Endothelial cell of umbilical vein (primary cell): ENCODE measurements around the gene MSX2. TPM values are rescaled to one million over a fixed set of nuclear protein-coding genes. Genes with fewer than 3 reads are reported as not detected.

ENCODE experiments used
- BruUV-seq: library from RNA; stranded (reverse); fragments of 400-500 nt; replicated peaks from 2 replicates; lab custom pipeline; 2021; lab: Mats Ljungman, UMichigan
- CTCF ChIA-PET: fragments of 300-600, 350-600 bp; sonication (Branson Sonifier 250); formaldehyde crosslinking; loops from one replicate; lab custom pipeline; 2021; ENCODE audit warnings: antibody characterized with exemption, inconsistent platforms; lab: Charles Lee
- POLR2A ChIA-PET: fragments of 300-600, 350-600 bp; sonication (Branson Sonifier 250); formaldehyde crosslinking; loops from one replicate; lab custom pipeline; 2021; ENCODE audit warnings: antibody characterized with exemption, inconsistent platforms; lab: Charles Lee
- DNase-seq: peaks from one replicate; pipeline ENCODE4 v3.0.0-alpha.2; 2011; ENCODE audit warnings: low read depth, low spot score
- FAIRE-seq: peaks from 2 replicates; lab custom pipeline; 2011; peaks lifted over from hg19 to GRCh38; lab: Jason Lieb, UNC
- H2AFZ ChIP-seq: 2 replicates; pipeline ENCODE4 v1.6.0; 2012; ENCODE audit warnings: low read depth, low read length, control low read depth, inconsistent platforms
- H3K27ac ChIP-seq: 2 replicates; pipeline ENCODE4 v1.5.1; 2011; ENCODE audit warnings: low read depth, mild to moderate bottlenecking, control low read depth, low read length, moderate library complexity; ENCODE audit not compliant: insufficient read depth
- H3K27me3 ChIP-seq, 2 experiments: 2 replicates each; pipeline versions ENCODE4 v1.6.0 to v1.6.1; 2011; ENCODE audit warnings: low read length in 2 of 2, mixed read lengths in 1 of 2; ENCODE audit not compliant: control insufficient read depth in 2 of 2, insufficient read depth in 2 of 2
- H3K36me3 ChIP-seq, 2 experiments: 2 replicates in 1 of 2; 3 replicates in 1 of 2; pipeline ENCODE4 v1.5.1; 2011; ENCODE audit warnings: low read length in 2 of 2, mild to moderate bottlenecking in 1 of 2, moderate library complexity in 1 of 2; ENCODE audit not compliant: control insufficient read depth in 2 of 2, insufficient read depth in 2 of 2; ENCODE audit errors: extremely low read depth in 1 of 2
- H3K4me1 ChIP-seq: 3 replicates; pipeline ENCODE4 v1.5.1; 2011; ENCODE audit warnings: mild to moderate bottlenecking, low read length; ENCODE audit not compliant: control insufficient read depth, insufficient read depth; ENCODE audit errors: extremely low read depth
- H3K4me2 ChIP-seq: 2 replicates; pipeline ENCODE4 v1.6.1; 2011; ENCODE audit warnings: low read length, control low read depth, mixed read lengths; ENCODE audit not compliant: insufficient read depth
- H3K4me3 ChIP-seq, 3 experiments: fragments of 200-600 bp in 1 of 3; sonication (generic), shearing (Covaris generic) in 1 of 3; replicated peaks in 1 of 3; 2 replicates each; pipeline ENCODE4 v1.5.1; 2011 to 2016; ENCODE audit warnings: control low read depth in 3 of 3, low read length in 3 of 3, mild to moderate bottlenecking in 2 of 3, inconsistent platforms in 1 of 3, low read depth in 1 of 3, moderate library complexity in 1 of 3; ENCODE audit not compliant: insufficient read depth in 1 of 3
- H3K79me2 ChIP-seq: 2 replicates; pipeline ENCODE4 v1.6.0; 2012; ENCODE audit warnings: low read length, inconsistent platforms; ENCODE audit not compliant: control insufficient read depth, insufficient read depth
- H3K9ac ChIP-seq: replicated peaks from 2 replicates; pipeline ENCODE3; 2011; ENCODE audit warnings: low read length, control low read depth; ENCODE audit not compliant: insufficient read depth; ENCODE audit errors: extremely low read depth
- H3K9me1 ChIP-seq: replicated peaks from 3 replicates; pipeline ENCODE4 v1.6.0; 2011; ENCODE audit warnings: mild to moderate bottlenecking, low read length; ENCODE audit not compliant: control insufficient read depth, insufficient read depth; ENCODE audit errors: extremely low read depth
- H3K9me3 ChIP-seq: replicated peaks from 2 replicates; pipeline ENCODE4 v1.5.1; 2012; ENCODE audit warnings: low read length, inconsistent platforms; ENCODE audit not compliant: control insufficient read depth, insufficient read depth
- H4K20me1 ChIP-seq: replicated peaks from 2 replicates; pipeline ENCODE3; 2011; ENCODE audit warnings: mild to moderate bottlenecking, low read length; ENCODE audit not compliant: control insufficient read depth, insufficient read depth; ENCODE audit errors: extremely low read depth
- EZH2 ChIP-seq: IDR thresholded peaks from 2 replicates; pipeline ENCODE4 v1.6.1; 2012; ENCODE audit warnings: borderline replicate concordance, low read depth, mild to moderate bottlenecking, moderate library complexity, low read length, inconsistent platforms; ENCODE audit not compliant: severe bottlenecking
- FOS ChIP-seq: IDR thresholded peaks from 2 replicates; pipeline ENCODE4 v1.6.1; 2011; ENCODE audit warnings: mild to moderate bottlenecking, low read length, moderate library complexity, borderline replicate concordance; ENCODE audit not compliant: insufficient read depth
- GATA2 ChIP-seq: IDR thresholded peaks from 2 replicates; pipeline ENCODE4 v1.7.0; 2011; ENCODE audit warnings: low read depth, mild to moderate bottlenecking, moderate library complexity, mixed read lengths, low read length; ENCODE audit not compliant: insufficient read length, insufficient read depth
- JUN ChIP-seq: IDR thresholded peaks from 2 replicates; pipeline ENCODE4 v1.6.1; 2011; ENCODE audit warnings: borderline replicate concordance, low read depth; ENCODE audit not compliant: insufficient read length, insufficient read depth
- MAX ChIP-seq: IDR thresholded peaks from 2 replicates; pipeline ENCODE4 v1.6.1; 2011; ENCODE audit not compliant: insufficient read depth, insufficient read length
- MYC ChIP-seq: IDR thresholded peaks from one replicate; pipeline ENCODE4 v1.6.1; 2011; ENCODE audit warnings: mild to moderate bottlenecking, low read depth, low read length
- POLR2AphosphoS5 ChIP-seq: IDR thresholded peaks from 2 replicates; pipeline ENCODE4 v1.6.1; 2012; ENCODE audit warnings: low read depth, mild to moderate bottlenecking, control low read depth, low read length, moderate library complexity; ENCODE audit not compliant: insufficient read depth
- dilution Hi-C: fragments of 300-500 bp; cut with MboI; formaldehyde crosslinking; loops from one replicate; pipeline ENCODE4 v1.15.0; 2019; ENCODE audit warnings: low sequenced_read_pairs; ENCODE audit not compliant: extremely low pct_ligation_motif_present
- intact Hi-C: fragments of 100-400 bp; cut with micrococcal nuclease; formaldehyde crosslinking; loops from one replicate; pipeline ENCODE4 v1.10.0; 2022
- polyA plus RNA-seq, 4 experiments: library from polyadenylated mRNA; depleted of rRNA in 3 of 4; stranded (reverse) in 3 of 4; unstranded in 1 of 4; fragments of >200 nt; gene quantifications; 2 replicates each; pipeline versions ENCODE4 v1.2.1 to v1.2.3, GENCODE V29; 2011 to 2012; ENCODE audit warnings: missing spikeins in 1 of 4
- total RNA-seq: library from RNA; stranded (reverse); gene quantifications from 2 replicates; pipeline ENCODE4 v1.2.3, GENCODE V29; 2021
- TF ChIP-seq, protein P1 (sequence below), 2 donors: IDR thresholded peaks; 1 replicate in 1 of 2; 2 replicates in 1 of 2; pipeline ENCODE4 v1.5.1; 2011; ENCODE audit warnings: low read length in 2 of 2, mild to moderate bottlenecking in 2 of 2, moderate library complexity in 2 of 2, control low read depth in 1 of 2, inconsistent platforms in 1 of 2, low read depth in 1 of 2; ENCODE audit not compliant: insufficient read depth in 1 of 2; ENCODE audit errors: extremely low read depth in 1 of 2

Gene MSX2
- total and polyA plus RNA-seq, 2 donors (not counting 3 experiments of a cell fraction or from before 2014, with no cell fraction given): not detected

GRCh38 chr5:174725261-174725990, 1.0 kb downstream of the MSX2 start:
- H3K9me1 ChIP-seq: no peaks in the 10 kb centered on the region
- no peak for FAIRE-seq
- POLR2A ChIA-PET: no interaction called here
- dilution Hi-C loops (no loop called here), intact Hi-C loops (no loop called here)
- no peak overlapping the region for H3K4me3 ChIP-seq
- no peaks in the 10 kb centered on the region for H3K9me3 ChIP-seq
- no peak overlapping the region for H3K27ac ChIP-seq
- H3K9ac ChIP-seq: no peak overlapping the region
- no peaks in the 10 kb centered on the region for H3K36me3 ChIP-seq
- no peak overlapping the region for H3K4me2 ChIP-seq
- no peak overlapping the region for H2AFZ ChIP-seq
- H3K4me1 ChIP-seq: no peaks in the 10 kb centered on the region
- peaks cover 34 to 46% of the 10 kb centered on the region in 2 experiments for H3K27me3 ChIP-seq
- no peaks in the 10 kb centered on the region for H4K20me1 ChIP-seq
- no peaks in the 10 kb centered on the region for H3K79me2 ChIP-seq
- CTCF ChIA-PET: no interaction called here
- DNase-seq: no peak
- TF ChIP-seq JUN: no peak
- TF ChIP-seq FOS: no peak
- no peak for TF ChIP-seq MAX
- TF ChIP-seq, protein P1, sequence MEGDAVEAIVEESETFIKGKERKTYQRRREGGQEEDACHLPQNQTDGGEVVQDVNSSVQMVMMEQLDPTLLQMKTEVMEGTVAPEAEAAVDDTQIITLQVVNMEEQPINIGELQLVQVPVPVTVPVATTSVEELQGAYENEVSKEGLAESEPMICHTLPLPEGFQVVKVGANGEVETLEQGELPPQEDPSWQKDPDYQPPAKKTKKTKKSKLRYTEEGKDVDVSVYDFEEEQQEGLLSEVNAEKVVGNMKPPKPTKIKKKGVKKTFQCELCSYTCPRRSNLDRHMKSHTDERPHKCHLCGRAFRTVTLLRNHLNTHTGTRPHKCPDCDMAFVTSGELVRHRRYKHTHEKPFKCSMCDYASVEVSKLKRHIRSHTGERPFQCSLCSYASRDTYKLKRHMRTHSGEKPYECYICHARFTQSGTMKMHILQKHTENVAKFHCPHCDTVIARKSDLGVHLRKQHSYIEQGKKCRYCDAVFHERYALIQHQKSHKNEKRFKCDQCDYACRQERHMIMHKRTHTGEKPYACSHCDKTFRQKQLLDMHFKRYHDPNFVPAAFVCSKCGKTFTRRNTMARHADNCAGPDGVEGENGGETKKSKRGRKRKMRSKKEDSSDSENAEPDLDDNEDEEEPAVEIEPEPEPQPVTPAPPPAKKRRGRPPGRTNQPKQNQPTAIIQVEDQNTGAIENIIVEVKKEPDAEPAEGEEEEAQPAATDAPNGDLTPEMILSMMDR (IDR thresholded peaks at IDR 0.05; ENCODE audit: extremely low read depth in 1 of 2, insufficient read depth in 1 of 2, low read depth in 1 of 2, low read length in 2 of 2): no peak
- TF ChIP-seq MYC: no peak
- no peak for TF ChIP-seq POLR2AphosphoS5
- TF ChIP-seq EZH2: no peak
- TF ChIP-seq GATA2: no peak
- no TSS peak for BruUV-seq
